Neutrophil (primary cell): ENCODE data around the gene PDPN.
"Not testable (repeated sequence)": the region's sequence is repeated elsewhere in the genome, so short reads cannot be mapped to it uniquely, and the experiment has no call there.

Experiments used
- H3K27ac ChIP-seq: fragments of 200-600 bp; sonication (generic); 2 replicates; pipeline ENCODE4 v1.5.1; 2016; ENCODE audit warnings: mild to moderate bottlenecking, moderate library complexity
- H3K27me3 ChIP-seq: fragments of 200-600 bp; sonication (generic); 2 replicates; pipeline ENCODE4 v1.6.0; 2016; ENCODE audit warnings: mild to moderate bottlenecking
- H3K36me3 ChIP-seq: fragments of 200-600 bp; sonication (generic); 2 replicates; pipeline ENCODE4 v1.5.1; 2017
- H3K4me1 ChIP-seq, 2 experiments: fragments of 200-600 bp in 1 of 2; sonication (generic) in 1 of 2; 1 replicate in 1 of 2; 2 replicates in 1 of 2; pipeline versions ENCODE4 v1.5.1 to v1.6.1; 2013 to 2016; ENCODE audit warnings: low read depth in 1 of 2, low read length in 1 of 2, mild to moderate bottlenecking in 1 of 2, moderate library complexity in 1 of 2; ENCODE audit not compliant: control insufficient read depth in 1 of 2, insufficient read depth in 1 of 2
- H3K4me3 ChIP-seq, 2 experiments: fragments of 200-600 bp in 1 of 2; sonication (generic) in 1 of 2; 1 replicate in 1 of 2; 2 replicates in 1 of 2; pipeline ENCODE4 v1.5.1; 2013 to 2016; ENCODE audit warnings: low read depth in 1 of 2, low read length in 1 of 2, mild to moderate bottlenecking in 1 of 2, moderate library complexity in 1 of 2
- H3K9me3 ChIP-seq: fragments of 200-600 bp; sonication (generic); 2 replicates; pipeline ENCODE4 v1.5.1; 2016
- CTCF ChIP-seq: fragments of 200-600 bp; sonication (generic); IDR thresholded peaks from 2 replicates; pipeline ENCODE4 v1.5.1; 2016; ENCODE audit warnings: antibody characterized with exemption

PDPN gene

GRCh38 chr1:13549021-13549420 is 34.6 kb upstream of the PDPN start:
- no peaks in the 10 kb centered on the region for H3K9me3 ChIP-seq
- H3K36me3 ChIP-seq = no peaks in the 10 kb centered on the region
- no peak for TF ChIP-seq CTCF
- H3K27ac ChIP-seq = no peak overlapping the region
- H3K27me3 ChIP-seq = no peaks in the 10 kb centered on the region
- H3K4me1 ChIP-seq = no peaks in the 10 kb centered on the region
- H3K4me3 ChIP-seq = no peak overlapping the region

- H3K4me3 ChIP-seq = no peak overlapping the region
- no peak for TF ChIP-seq CTCF
- no peak overlapping the region for H3K27ac ChIP-seq
- H3K27me3 ChIP-seq = no peaks in the 10 kb centered on the region
- no peaks in the 10 kb centered on the region for H3K9me3 ChIP-seq
- H3K4me1 ChIP-seq = no peaks in the 10 kb centered on the region
- no peaks in the 10 kb centered on the region for H3K36me3 ChIP-seq
These were observed 34.1 kb upstream of the PDPN start for GRCh38 chr1:13549521-13549920.

- H3K27ac ChIP-seq = no peak overlapping the region
- no peaks in the 10 kb centered on the region for H3K27me3 ChIP-seq
- no peaks in the 10 kb centered on the region for H3K9me3 ChIP-seq
- no peak overlapping the region for H3K4me3 ChIP-seq
- no peak for TF ChIP-seq CTCF
- no peaks in the 10 kb centered on the region for H3K36me3 ChIP-seq
- H3K4me1 ChIP-seq = no peaks in the 10 kb centered on the region
These were observed 33.0 kb upstream of the PDPN start for GRCh38 chr1:13550663-13551062.

- Histone ChIP-seq H3K9me3 (no peaks in the 10 kb centered on the region), H3K36me3 (no peaks in the 10 kb centered on the region), H3K27ac (no peak overlapping the region), H3K4me1 (no peaks in the 10 kb centered on the region), H3K27me3 (no peaks in the 10 kb centered on the region), H3K4me3 (no peak overlapping the region)
- TF ChIP-seq CTCF = no peak
These were observed 28.8 kb upstream of the PDPN start for GRCh38 chr1:13554798-13555197.

DNA sequence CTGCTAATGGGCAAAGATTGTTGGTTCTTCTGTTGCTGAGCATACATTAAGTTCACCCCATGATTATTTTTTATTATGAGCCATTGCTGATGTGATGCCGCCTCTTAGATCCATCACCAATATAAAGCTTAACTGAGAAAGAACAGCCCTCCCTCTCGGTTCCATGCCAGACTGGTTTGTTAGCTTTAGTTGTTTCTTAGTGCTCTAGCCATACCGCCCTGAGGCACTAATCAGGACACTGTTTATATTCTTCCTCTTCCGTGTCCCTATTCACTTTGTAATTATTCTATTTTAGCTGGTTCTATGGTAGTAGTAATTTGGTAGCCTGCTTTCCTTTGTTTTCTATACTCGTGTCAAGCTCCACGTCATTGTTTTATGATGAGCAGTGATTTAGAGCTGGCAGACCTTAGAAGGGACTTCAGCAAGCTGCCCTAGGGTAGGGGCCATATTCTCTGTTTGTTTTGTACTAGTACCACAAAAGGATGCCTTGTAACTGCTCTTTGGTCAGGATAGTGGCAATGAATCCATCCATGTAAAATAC is 27.3 kb upstream of the PDPN start:
- Histone ChIP-seq H3K27me3 (no peaks in the 10 kb centered on the region), H3K4me3 (no peak overlapping the region), H3K27ac (no peak overlapping the region), H3K4me1 (no peaks in the 10 kb centered on the region), H3K36me3 (no peaks in the 10 kb centered on the region), H3K9me3 (no peaks in the 10 kb centered on the region)
- no peak for TF ChIP-seq CTCF

- no peaks in the 10 kb centered on the region for H3K36me3 ChIP-seq
These were observed 23.1 kb upstream of the PDPN start for GRCh38 chr1:13560541-13560940.

GRCh38 chr1:13562981-13563380 is 20.7 kb upstream of the PDPN start:
- not testable (repeated sequence) for H3K4me3 ChIP-seq, H3K4me1 ChIP-seq, H3K36me3 ChIP-seq, H3K9me3 ChIP-seq, H3K27ac ChIP-seq, H3K27me3 ChIP-seq

More at GRCh38 chr1:13560541-13560940, 23.1 kb upstream of the PDPN start:
- Histone ChIP-seq H3K4me1 (no peaks in the 10 kb centered on the region), H3K27me3 (no peaks in the 10 kb centered on the region), H3K9me3 (no peaks in the 10 kb centered on the region), H3K4me3 (no peak overlapping the region), H3K27ac (no peak overlapping the region)
- TF ChIP-seq CTCF = no peak
